Stimulated activated memory B cell treated with anti-CD40 and anti-IgM and Interleukin-4, amounts not matched to agents 10 μg/mL and 1 μg/mL and 100 μg/mL, for 72 hours (primary cell): ENCODE results near the gene SYT6.
"Not testable (repeated sequence)": the region's sequence is repeated elsewhere in the genome, so short reads cannot be mapped to it uniquely, and the experiment has no call there.

ENCODE experiments used
- ATAC-seq: fragments of 150-1000 bp; cut with Tn5 transposase; 2 replicates; pipeline ENCODE4 v1.10.0; 2021
- H3K27ac Mint-ChIP-seq: one replicate; pipeline ENCODE4 v1.8.0; 2022; ENCODE audit warnings: mild to moderate bottlenecking, mixed read lengths
- H3K27me3 Mint-ChIP-seq: one replicate; pipeline ENCODE4 v1.8.0; 2022; ENCODE audit warnings: mixed read lengths
- H3K36me3 Mint-ChIP-seq: one replicate; pipeline ENCODE4 v1.8.0; 2022; ENCODE audit warnings: mixed read lengths
- H3K4me1 Mint-ChIP-seq: one replicate; pipeline ENCODE4 v1.8.0; 2022; ENCODE audit warnings: mixed read lengths
- H3K4me3 Mint-ChIP-seq: one replicate; pipeline ENCODE4 v1.8.0; 2022; ENCODE audit warnings: mild to moderate bottlenecking, moderate library complexity, mixed read lengths
- H3K9me3 Mint-ChIP-seq: one replicate; pipeline ENCODE4 v1.8.0; 2022; ENCODE audit warnings: mixed read lengths

SYT6 gene

DNA sequence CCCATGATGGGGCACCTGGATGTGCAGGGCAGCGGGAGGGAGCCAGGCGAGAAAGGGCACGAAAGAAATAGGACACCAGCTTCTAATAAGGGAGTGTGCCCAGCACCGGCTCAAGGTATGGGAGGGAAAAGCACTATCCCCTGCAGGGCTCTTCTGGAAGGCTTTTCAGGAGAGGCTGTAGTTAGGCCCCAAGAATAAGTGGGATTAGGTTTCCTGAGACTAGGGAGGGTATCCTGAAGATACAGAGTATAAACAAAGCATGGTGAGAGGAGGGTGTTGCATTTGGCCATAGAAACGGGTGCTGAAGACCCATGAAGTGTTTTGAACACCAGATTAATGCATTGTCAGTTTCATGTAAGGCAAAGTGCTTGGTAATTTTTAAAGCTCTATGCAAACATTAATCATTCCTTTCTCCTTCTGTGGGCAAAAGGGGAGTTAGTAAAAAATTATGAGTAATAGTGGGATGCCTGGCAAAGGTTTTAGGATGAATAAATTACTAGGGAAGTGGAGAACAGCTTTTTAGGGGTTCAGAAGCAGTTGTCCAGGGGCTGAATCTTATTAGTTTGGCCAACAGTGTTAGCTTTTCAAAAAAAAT lies 74.0 kb downstream of the SYT6 start:
- ATAC-seq: no peak
- peaks cover 4% of the 10 kb centered on the region for H3K9me3 Mint-ChIP-seq
- H3K27me3 Mint-ChIP-seq: peaks cover 30% of the 10 kb centered on the region
- no peak overlapping the region for H3K27ac Mint-ChIP-seq
- no peak overlapping the region for H3K4me3 Mint-ChIP-seq
- H3K4me1 Mint-ChIP-seq: peaks cover 6% of the 10 kb centered on the region
- no peaks in the 10 kb centered on the region for H3K36me3 Mint-ChIP-seq

DNA sequence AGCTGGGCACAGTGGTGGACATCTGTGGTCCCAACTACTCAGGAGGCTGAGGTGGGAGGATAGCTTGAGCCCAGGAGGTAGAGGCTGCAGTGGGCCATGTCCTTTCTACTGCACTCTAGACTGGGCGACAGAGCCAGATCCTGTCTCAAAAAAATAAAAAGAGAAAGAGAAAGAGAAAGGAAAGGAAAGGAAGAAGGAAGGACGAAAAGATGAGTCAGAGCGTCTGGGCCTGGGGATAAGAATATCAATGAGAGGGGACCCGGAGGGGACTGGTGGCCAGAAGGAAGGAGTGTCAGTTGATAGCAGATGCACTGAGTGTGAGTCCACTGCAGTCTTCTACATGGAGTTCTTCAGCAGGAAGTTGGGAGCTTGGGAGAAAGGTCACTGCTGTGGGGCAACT lies 75.6 kb downstream of the SYT6 start:
- Mint-ChIP-seq H3K4me1 (peaks cover 6% of the 10 kb centered on the region), H3K27ac (no peak overlapping the region), H3K9me3 (no peaks in the 10 kb centered on the region), H3K4me3 (no peak overlapping the region), H3K27me3 (peaks cover 30% of the 10 kb centered on the region), H3K36me3 (no peaks in the 10 kb centered on the region)
- ATAC-seq: no peak

DNA sequence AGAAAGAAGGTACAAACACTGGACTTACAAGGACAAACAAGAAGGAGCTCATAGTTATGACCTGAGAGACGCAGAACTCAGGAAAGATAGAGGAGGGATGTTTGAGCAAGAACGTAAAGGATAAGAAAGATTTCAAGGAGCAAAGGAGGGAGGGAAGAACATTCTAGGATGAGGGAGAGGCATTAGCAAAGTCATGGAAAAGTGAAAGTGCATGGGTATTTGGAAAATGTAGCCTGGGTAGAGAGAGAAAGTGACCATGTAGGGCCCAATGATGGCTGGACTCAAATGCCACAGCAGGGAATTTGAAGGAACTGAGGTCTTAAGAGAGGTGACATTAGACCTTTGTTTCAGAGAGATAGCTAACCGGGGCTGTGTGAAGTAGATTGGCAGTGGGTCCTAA lies 76.5 kb downstream of the SYT6 start:
- no peak overlapping the region for H3K27ac Mint-ChIP-seq
- no peaks in the 10 kb centered on the region for H3K36me3 Mint-ChIP-seq
- H3K9me3 Mint-ChIP-seq: no peaks in the 10 kb centered on the region
- no peak for ATAC-seq
- peaks cover 30% of the 10 kb centered on the region for H3K27me3 Mint-ChIP-seq
- H3K4me3 Mint-ChIP-seq: no peak overlapping the region
- H3K4me1 Mint-ChIP-seq: peaks cover 6% of the 10 kb centered on the region

DNA sequence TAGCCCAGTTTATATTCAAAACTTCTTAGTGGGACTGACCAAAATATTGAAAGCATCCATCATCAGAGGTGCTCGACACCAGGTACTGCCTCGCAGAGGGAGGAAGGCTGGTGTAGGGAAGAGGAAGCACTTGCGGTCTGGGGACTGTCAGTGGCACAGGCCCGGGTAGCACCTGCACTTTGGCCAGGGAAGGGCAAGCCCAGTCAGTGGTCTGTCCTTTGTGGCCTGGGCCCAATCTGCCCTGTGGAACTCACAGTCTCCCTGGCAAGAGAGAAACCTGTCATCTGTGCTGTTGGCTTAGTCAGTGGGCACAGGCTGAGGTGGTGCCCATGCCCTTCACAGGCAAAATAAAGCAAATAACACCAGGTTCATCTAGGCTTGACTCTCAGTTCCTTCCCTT lies 77.4 kb downstream of the SYT6 start:
- Mint-ChIP-seq H3K36me3 (no peaks in the 10 kb centered on the region), H3K27ac (no peak overlapping the region), H3K27me3 (peaks cover 27% of the 10 kb centered on the region), H3K9me3 (peaks cover 3% of the 10 kb centered on the region), H3K4me3 (no peak overlapping the region), H3K4me1 (peaks cover 6% of the 10 kb centered on the region)
- ATAC-seq: no peak

DNA sequence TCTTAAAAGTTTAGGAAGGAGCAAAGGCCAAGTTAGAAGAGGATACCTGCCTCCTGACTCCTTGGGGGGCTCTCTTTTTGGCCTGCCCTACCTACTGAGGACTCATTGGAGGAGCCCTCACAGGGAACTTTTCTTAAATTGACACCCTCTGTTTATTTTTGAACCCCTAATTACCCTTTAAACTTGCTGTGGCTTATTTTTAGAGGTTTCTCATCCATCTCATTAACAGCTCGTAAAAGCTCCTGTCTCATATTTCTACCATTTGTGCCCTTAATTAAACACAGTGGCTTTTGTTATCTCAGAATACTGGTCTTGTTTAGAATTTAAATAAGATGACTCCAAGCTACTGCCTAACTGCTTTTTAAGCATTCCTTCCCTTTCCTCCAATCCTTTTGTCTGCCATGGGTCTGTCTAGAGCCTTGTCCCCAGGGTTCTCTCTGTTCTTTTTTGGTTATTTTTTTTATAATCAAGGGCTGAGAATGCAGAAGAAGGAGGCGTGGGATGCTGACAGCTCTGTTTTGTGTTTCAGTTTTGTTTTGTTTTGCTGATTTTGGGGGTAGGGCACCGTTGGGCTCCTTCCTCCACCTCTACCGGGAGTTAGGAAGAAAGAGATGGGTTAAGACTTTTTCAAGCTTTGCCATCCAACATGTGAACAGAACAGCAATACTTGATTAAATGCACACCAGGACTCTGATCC lies 78.0 kb downstream of the SYT6 start:
- Mint-ChIP-seq H3K36me3 (no peaks in the 10 kb centered on the region), H3K4me1 (peaks cover 6% of the 10 kb centered on the region), H3K27ac (no peak overlapping the region), H3K9me3 (peaks cover 3% of the 10 kb centered on the region), H3K4me3 (no peak overlapping the region), H3K27me3 (peaks cover 23% of the 10 kb centered on the region)
- ATAC-seq: no peak

DNA sequence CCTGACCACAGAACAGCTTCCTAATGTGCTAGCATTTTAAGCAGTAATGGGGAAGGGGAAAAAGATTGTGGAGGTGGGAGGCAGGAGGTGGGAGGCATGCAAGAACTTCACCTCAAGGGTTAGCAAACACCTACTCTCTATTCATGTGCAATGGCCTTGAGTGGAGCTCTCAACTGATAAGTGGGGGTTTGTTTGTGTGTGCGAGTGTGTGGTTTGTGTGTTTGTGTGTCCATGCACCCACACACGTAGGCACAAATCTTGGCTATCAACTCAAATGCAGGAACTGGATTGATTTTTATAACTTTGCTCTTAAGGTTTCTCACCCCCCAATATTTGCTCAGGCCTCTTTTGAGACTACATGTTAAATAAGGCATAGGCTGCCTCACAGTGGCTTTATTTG lies 78.6 kb downstream of the SYT6 start:
- Mint-ChIP-seq H3K36me3 (no peaks in the 10 kb centered on the region), H3K4me1 (peaks cover 6% of the 10 kb centered on the region), H3K27me3 (peaks cover 24% of the 10 kb centered on the region), H3K4me3 (no peak overlapping the region), H3K27ac (no peak overlapping the region), H3K9me3 (peaks cover 3% of the 10 kb centered on the region)
- ATAC-seq: no peak

DNA sequence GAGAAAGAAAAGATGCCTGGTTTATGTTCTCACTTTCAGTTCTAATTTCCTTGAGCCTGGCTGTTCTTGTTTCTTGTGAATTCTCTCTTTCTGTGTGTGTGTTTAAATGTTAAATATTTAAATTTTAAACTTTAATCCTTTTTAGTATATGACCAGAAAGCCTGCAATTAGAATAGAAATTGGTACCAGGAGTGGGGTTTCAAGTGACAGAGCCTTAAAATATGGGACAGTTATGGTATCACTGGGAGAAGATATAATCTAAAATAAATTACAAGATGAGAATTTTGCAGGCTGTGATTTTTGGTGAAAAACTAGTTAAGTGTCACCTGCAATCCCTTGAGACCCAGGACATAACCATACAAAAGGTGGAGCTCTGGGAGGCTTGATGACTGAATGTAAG lies 81.4 kb downstream of the SYT6 start:
- Mint-ChIP-seq H3K9me3 (peaks cover 5% of the 10 kb centered on the region), H3K4me3 (no peak overlapping the region), H3K4me1 (peaks cover 6% of the 10 kb centered on the region), H3K27ac (no peak overlapping the region), H3K36me3 (no peaks in the 10 kb centered on the region), H3K27me3 (peaks cover 24% of the 10 kb centered on the region)
- no peak for ATAC-seq

DNA sequence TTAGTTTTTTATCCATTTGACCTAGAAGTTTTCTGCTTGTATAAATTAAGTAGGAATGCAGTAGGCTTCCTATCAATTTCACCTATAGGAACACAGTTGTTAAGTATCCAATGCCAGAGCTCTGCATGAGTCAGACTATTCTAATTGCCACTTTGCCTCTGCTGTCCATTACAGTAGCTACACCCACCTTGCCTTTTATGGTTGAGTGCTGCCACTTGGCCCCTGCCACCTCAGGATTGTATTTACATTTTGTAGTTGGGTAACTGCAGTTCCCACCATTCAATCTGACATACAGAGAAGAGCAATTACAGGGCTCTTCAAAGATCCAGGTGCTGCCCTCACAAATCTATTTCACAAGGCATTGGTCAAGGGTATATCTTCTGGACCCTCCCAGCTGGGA lies 83.9 kb downstream of the SYT6 start:
- H3K27ac Mint-ChIP-seq, H3K36me3 Mint-ChIP-seq, H3K4me3 Mint-ChIP-seq, H3K9me3 Mint-ChIP-seq, ATAC-seq, H3K4me1 Mint-ChIP-seq: not testable (repeated sequence)
- H3K27me3 Mint-ChIP-seq: peaks cover 25% of the 10 kb centered on the region

DNA sequence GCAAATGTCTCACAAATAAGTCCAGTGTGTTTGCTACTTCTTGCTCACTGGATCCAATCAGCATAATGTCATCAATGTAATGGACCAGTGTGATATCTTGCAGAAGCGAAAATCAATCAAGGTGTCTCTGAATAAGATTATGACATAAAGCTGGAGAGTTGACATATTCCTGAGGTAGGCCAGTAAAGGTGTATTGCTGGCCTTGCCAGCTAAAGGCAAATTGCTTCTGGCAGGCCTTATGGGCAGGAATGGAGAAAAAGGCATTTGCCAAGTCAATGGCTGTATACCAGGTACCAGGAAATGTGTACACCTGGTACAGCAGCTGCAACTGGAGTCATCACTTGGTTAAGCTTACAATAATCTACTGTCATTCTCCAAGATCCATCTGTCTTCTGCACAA lies 85.0 kb downstream of the SYT6 start:
- peaks cover 34% of the 10 kb centered on the region for H3K27me3 Mint-ChIP-seq
- not testable (repeated sequence) for H3K4me1 Mint-ChIP-seq, H3K27ac Mint-ChIP-seq, H3K9me3 Mint-ChIP-seq, H3K36me3 Mint-ChIP-seq, ATAC-seq, H3K4me3 Mint-ChIP-seq

DNA sequence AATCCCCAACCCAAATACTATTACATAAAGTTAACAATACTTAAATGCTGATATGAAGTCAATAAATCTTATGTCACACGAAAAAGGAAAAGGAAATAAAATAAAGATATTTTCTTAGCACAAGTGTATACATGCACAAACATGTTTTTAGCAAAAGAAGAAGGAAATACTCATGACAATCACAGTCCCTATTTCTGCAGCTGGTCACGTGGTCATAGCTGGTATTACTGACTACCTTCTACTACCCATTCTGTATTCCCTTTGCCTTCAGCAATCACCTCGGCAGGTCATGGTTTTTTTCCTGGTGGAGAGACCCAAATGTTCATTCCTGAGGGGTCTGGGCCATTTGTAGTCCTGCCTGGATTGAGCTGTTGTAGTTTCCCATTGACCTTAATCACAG lies 88.0 kb downstream of the SYT6 start:
- not testable (repeated sequence) for H3K9me3 Mint-ChIP-seq, H3K4me1 Mint-ChIP-seq, ATAC-seq, H3K4me3 Mint-ChIP-seq, H3K27ac Mint-ChIP-seq, H3K36me3 Mint-ChIP-seq
- peaks cover 32% of the 10 kb centered on the region for H3K27me3 Mint-ChIP-seq

DNA sequence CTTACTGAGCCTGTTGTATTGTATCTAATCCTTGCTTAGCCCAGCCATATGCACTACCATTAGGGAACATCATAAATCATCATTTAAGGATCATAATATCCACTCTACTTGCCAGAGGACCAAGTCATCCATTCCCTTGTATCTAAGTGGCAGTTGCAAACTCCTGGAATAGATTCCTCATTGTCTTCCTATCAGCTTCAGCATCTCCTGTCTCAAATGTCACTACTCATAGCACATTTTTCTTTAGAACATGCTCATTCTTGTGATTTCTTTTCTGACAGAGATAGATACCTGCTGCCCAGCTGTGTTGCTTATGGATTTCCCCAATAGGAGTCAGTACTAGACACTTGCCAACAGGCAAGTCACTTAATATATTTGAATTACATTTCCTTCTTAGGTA lies 90.1 kb downstream of the SYT6 start:
- Mint-ChIP-seq H3K4me1 (no peaks in the 10 kb centered on the region), H3K4me3 (no peak overlapping the region), H3K9me3 (peaks cover 12% of the 10 kb centered on the region), H3K27me3 (peaks cover 26% of the 10 kb centered on the region), H3K27ac (no peak overlapping the region), H3K36me3 (no peaks in the 10 kb centered on the region)
- no peak for ATAC-seq

DNA sequence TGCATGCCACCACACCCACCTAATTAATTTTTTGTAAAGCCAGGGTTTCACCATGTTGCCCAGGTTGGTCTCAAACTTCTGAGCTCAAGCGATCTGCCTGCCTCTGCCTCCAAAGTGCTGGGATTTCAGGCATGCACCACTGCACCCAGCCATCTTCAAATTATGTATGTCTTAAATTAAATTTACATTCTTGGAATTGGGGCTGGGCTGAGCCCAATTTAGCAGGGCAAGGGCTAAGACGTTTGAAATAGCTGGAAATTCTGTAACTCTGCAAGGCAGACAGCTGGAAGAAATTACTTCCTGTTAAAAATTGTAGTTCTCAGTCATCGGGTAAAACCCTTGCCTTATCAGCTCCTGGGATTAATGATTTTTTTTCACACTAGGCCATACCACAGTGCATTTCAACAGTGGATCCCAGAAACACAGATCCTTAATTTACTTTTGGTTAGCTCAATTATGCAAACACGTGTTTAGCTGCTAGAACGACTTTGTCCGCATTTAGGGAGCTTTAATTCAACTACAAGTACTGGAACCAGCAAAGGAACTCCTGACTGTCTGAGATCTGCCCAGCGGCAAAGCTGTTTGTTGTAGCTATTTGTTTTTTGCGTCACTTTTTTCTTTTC lies 91.1 kb downstream of the SYT6 start:
- no peak for ATAC-seq
- Mint-ChIP-seq H3K27me3 (peaks cover 23% of the 10 kb centered on the region), H3K4me3 (no peak overlapping the region)

DNA sequence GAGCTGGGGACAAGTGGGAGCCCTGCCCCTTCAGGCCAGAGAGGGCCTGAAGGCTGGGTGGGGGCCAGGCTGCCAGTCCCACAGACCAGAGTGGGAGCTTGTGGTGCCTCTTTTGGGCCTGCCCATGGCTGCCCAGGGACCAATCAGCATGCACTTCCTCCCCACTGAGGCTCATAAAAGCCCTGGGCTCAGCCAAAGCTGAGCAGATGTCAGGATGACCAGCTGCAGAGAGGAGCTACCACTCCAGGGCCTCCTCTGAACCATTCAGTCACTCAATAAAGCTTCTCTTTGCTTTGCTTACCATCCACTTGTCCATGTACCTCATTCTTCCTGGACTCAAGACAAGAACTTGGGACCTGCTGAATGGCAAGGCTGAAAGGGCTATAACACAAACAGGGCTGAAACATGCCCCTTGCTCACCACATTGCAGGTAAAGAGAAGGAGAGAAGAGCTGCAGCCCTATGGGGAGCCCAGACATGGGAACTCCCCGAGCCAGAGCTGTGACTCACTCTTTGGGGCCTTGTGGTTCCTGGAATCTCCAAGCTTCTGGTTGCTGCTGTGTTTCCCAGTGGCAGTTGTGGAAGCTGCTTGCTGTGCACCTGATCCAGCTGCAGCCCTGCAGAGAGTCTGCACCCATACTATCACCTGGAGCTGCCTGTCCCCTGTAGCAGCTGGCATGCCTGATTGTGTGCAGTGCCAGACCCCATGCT lies 92.4 kb downstream of the SYT6 start:
- Mint-ChIP-seq H3K27ac (no peak overlapping the region), H3K9me3 (peaks cover 15% of the 10 kb centered on the region)
- ATAC-seq: no peak

More for the DNA sequence above, 91.1 kb downstream of the SYT6 start:
- H3K27ac Mint-ChIP-seq: no peak overlapping the region
- H3K36me3 Mint-ChIP-seq: no peaks in the 10 kb centered on the region
- peaks cover 12% of the 10 kb centered on the region for H3K9me3 Mint-ChIP-seq
- no peaks in the 10 kb centered on the region for H3K4me1 Mint-ChIP-seq

DNA sequence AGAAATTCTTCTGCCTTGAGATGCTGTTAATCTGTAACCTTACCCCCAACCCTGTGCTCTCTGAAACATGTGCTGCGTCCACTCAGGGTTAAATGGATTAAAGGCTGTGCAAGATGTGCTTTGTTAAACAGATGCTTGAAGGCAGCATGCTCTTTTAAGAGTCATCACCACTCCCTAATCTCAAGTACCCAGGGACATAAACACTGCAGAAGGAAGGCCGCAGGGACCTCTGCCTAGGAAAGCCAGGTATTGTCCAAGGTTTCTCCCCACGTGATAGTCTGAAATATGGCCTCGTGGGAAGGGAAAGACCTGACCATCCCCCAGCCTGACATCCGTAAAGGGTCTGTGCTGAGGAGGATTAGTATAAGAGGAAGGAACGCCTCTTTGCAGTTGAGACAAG lies 95.4 kb downstream of the SYT6 start:
- not testable (repeated sequence) for H3K4me3 Mint-ChIP-seq, ATAC-seq, H3K27ac Mint-ChIP-seq, H3K4me1 Mint-ChIP-seq, H3K36me3 Mint-ChIP-seq
- H3K9me3 Mint-ChIP-seq: peaks cover 18% of the 10 kb centered on the region
- peaks cover 18% of the 10 kb centered on the region for H3K27me3 Mint-ChIP-seq

More for the DNA sequence above, 92.4 kb downstream of the SYT6 start:
- no peaks in the 10 kb centered on the region for H3K36me3 Mint-ChIP-seq
- peaks cover 19% of the 10 kb centered on the region for H3K27me3 Mint-ChIP-seq
- no peaks in the 10 kb centered on the region for H3K4me1 Mint-ChIP-seq
- no peak overlapping the region for H3K4me3 Mint-ChIP-seq

DNA sequence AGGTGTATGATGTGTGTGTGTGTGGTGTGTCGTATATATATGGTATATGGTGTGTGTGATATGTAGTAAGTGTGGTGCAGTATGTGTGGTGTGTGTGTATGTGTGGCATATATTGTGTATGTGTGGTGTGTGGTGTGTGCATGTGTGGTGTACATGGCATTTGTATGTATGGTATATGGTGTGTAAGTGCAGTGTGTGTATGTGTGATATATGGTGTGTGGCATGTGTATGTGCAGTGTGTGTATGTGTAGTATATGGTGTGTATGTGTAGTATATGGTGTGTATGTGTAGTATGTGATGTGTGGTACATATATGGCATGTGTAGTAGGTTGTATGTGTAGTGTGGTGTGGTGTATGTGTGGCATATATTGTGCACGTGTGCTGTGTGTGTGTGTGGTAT lies 99.5 kb downstream of the SYT6 start:
- ATAC-seq: no peak
- H3K36me3 Mint-ChIP-seq: no peaks in the 10 kb centered on the region
- peaks cover 8% of the 10 kb centered on the region for H3K9me3 Mint-ChIP-seq
- H3K27ac Mint-ChIP-seq: no peak overlapping the region
- no peak overlapping the region for H3K4me3 Mint-ChIP-seq
- H3K4me1 Mint-ChIP-seq: no peaks in the 10 kb centered on the region
- peaks cover 23% of the 10 kb centered on the region for H3K27me3 Mint-ChIP-seq
